Upper lobe of left lung (tissue), 4 donors: ENCODE results near the gene P3H2.

Experiments used
- POLR2A ChIP-seq, 4 donors: fragments of 450-650 bp; IDR thresholded peaks; one replicate each; pipeline ENCODE4 v1.5.1; 2016 to 2017; ENCODE audit warnings: antibody characterized with exemption in 4 of 4, mild to moderate bottlenecking in 2 of 4
- TF ChIP-seq, protein P1 (sequence below), 6 experiments: fragments of 450-650 bp in 4 of 6; fragments of 200-600 bp in 2 of 6; sonication (generic) in 2 of 6; IDR thresholded peaks; one replicate each; pipeline ENCODE4 v1.5.1; 2016 to 2019; ENCODE audit warnings: antibody characterized with exemption in 6 of 6

DNA sequence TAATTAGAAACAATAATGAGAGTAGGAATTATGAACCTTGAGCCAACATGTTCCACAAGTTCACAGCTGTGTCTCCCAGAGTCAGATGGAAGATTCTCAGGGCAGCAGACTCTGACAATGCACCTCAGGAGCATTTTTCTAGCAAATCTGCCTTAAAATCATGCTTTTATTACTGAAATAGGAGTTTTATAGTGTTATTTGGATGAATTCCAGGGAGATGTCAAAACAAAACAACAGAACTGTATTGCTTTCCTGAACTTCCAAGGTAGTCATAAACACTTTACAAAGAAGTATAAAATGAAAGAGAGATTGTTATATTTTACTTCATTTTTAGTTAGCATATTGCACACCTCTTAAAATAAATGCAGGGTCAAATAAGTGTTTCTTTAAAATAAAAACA is 77.0 kb downstream of the P3H2 start:
- TF ChIP-seq, protein P1, sequence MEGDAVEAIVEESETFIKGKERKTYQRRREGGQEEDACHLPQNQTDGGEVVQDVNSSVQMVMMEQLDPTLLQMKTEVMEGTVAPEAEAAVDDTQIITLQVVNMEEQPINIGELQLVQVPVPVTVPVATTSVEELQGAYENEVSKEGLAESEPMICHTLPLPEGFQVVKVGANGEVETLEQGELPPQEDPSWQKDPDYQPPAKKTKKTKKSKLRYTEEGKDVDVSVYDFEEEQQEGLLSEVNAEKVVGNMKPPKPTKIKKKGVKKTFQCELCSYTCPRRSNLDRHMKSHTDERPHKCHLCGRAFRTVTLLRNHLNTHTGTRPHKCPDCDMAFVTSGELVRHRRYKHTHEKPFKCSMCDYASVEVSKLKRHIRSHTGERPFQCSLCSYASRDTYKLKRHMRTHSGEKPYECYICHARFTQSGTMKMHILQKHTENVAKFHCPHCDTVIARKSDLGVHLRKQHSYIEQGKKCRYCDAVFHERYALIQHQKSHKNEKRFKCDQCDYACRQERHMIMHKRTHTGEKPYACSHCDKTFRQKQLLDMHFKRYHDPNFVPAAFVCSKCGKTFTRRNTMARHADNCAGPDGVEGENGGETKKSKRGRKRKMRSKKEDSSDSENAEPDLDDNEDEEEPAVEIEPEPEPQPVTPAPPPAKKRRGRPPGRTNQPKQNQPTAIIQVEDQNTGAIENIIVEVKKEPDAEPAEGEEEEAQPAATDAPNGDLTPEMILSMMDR (IDR thresholded peaks at IDR 0.05) = no peak
- no peak for TF ChIP-seq POLR2A (IDR thresholded peaks at IDR 0.05)
